HepG2 (cell line): ENCODE data around the gene ZNF148. TPM values are rescaled to one million over a fixed set of nuclear protein-coding genes. Genes with fewer than 3 reads are reported as not detected.

Experiments
- ATAC-seq: fragments of 200-7000 bp; cut with Tn5 transposase; 3 replicates; pipeline ENCODE4 v1.9.1; 2020; ENCODE audit warnings: mild to moderate bottlenecking, moderate library complexity
- BruUV-seq: library from RNA; stranded (reverse); fragments of 400-500 nt; replicated peaks from 2 replicates; lab custom pipeline; 2021; lab: Mats Ljungman, UMichigan
- CTCF ChIA-PET: fragments of 300-600 bp; formaldehyde crosslinking; extraction: SDS; loops from one replicate; lab custom pipeline; 2021; ENCODE audit warnings: low total read pairs, inconsistent platforms, low intra/inter-chr PET ratio; lab: Yijun Ruan, JAX
- POLR2A ChIA-PET: fragments of 350-600 bp; sonication (Branson Sonifier 250); formaldehyde crosslinking; loops from one replicate; lab custom pipeline; 2020; ENCODE audit warnings: antibody characterized with exemption, inconsistent platforms; lab: Yijun Ruan, JAX
- DNase-seq: peaks from one replicate; pipeline ENCODE4 v3.0.0-alpha.2; 2015; ENCODE audit warnings: low spot score
- FAIRE-seq: peaks from 3 replicates; lab custom pipeline; 2011; peaks lifted over from hg19 to GRCh38; lab: Jason Lieb, UNC
- H2AFZ ChIP-seq: one replicate; pipeline ENCODE4 v1.6.1; 2011; ENCODE audit warnings: low read length, inconsistent platforms
- H3K27ac ChIP-seq: fragments of 300-600 bp; 3 replicates; pipeline ENCODE4 v1.8.0; 2011; ENCODE audit warnings: mixed run types, mild to moderate bottlenecking, mixed read lengths, low read length, inconsistent platforms; ENCODE audit not compliant: insufficient read depth; ENCODE audit errors: extremely low read length
- H3K27me3 ChIP-seq, 2 experiments: fragments of 200-600 bp in 1 of 2; 2 replicates in 1 of 2; 3 replicates in 1 of 2; pipeline versions ENCODE4 v1.6.0 to v1.8.0; 2011; ENCODE audit warnings: low read length in 2 of 2, mild to moderate bottlenecking in 2 of 2, moderate library complexity in 2 of 2, inconsistent platforms in 1 of 2; ENCODE audit not compliant: insufficient read depth in 2 of 2, control insufficient read depth in 1 of 2
- H3K36me3 ChIP-seq, 2 experiments: fragments of 200-600 bp in 1 of 2; replicated peaks in 1 of 2; 2 replicates in 1 of 2; 3 replicates in 1 of 2; pipeline versions ENCODE4 v1.5.1 to v1.8.0; 2011; ENCODE audit warnings: low read length in 2 of 2, inconsistent platforms in 1 of 2; ENCODE audit not compliant: insufficient read depth in 2 of 2, control insufficient read depth in 1 of 2
- H3K4me1 ChIP-seq: 2 replicates; pipeline ENCODE4 v1.5.1; 2012; ENCODE audit warnings: low read length, inconsistent platforms; ENCODE audit not compliant: insufficient read depth
- H3K4me2 ChIP-seq: 2 replicates; pipeline ENCODE4 v1.6.0; 2011; ENCODE audit warnings: low read depth, low read length, inconsistent platforms
- H3K4me3 ChIP-seq, 3 experiments: fragments of 200-600 bp in 1 of 3; sonication (generic), shearing (Covaris generic) in 1 of 3; replicated peaks in 1 of 3; 2 replicates each; pipeline ENCODE4 v1.5.1; 2011 to 2016; ENCODE audit warnings: low read length in 3 of 3, inconsistent platforms in 2 of 3, low read depth in 2 of 3, mild to moderate bottlenecking in 2 of 3, control low read depth in 1 of 3, mixed read lengths in 1 of 3; ENCODE audit not compliant: insufficient read depth in 1 of 3
- H3K79me2 ChIP-seq: one replicate; pipeline ENCODE4 v1.6.1; 2011; ENCODE audit warnings: low read length, inconsistent platforms; ENCODE audit not compliant: insufficient read depth
- H3K9ac ChIP-seq: 2 replicates; pipeline ENCODE4 v1.6.0; 2011; ENCODE audit warnings: mild to moderate bottlenecking, low read depth, low read length, inconsistent platforms; ENCODE audit not compliant: insufficient read depth
- H3K9me3 ChIP-seq: 2 replicates; pipeline ENCODE4 v1.5.1; 2012; ENCODE audit warnings: mild to moderate bottlenecking, low read length
- H4K20me1 ChIP-seq: 2 replicates; pipeline ENCODE4 v1.6.0; 2011; ENCODE audit warnings: inconsistent platforms, mild to moderate bottlenecking, low read length, moderate library complexity; ENCODE audit not compliant: insufficient read depth
- ATF3 ChIP-seq: sonication (generic); formaldehyde crosslinking; IDR thresholded peaks from 2 replicates; pipeline ENCODE4 v1.4.0; 2020; ENCODE audit warnings: missing genetic modification reagents
- GZF1 ChIP-seq: sonication (generic); formaldehyde crosslinking; IDR thresholded peaks from 2 replicates; pipeline ENCODE4 v1.5.1; 2020; ENCODE audit warnings: mild to moderate bottlenecking, missing genetic modification reagents
- HMGA1 ChIP-seq: sonication (generic); formaldehyde crosslinking; conservative IDR thresholded peaks from 2 replicates; pipeline ENCODE4 v1.4.0; 2020; ENCODE audit warnings: missing genetic modification reagents
- KDM3A ChIP-seq: IDR thresholded peaks from 2 replicates; pipeline ENCODE4 v1.6.1; 2018; ENCODE audit warnings: low read depth, missing compliant biosample characterization
- KLF9 ChIP-seq: IDR thresholded peaks from 2 replicates; pipeline ENCODE4 v1.6.1; 2016; ENCODE audit warnings: low read depth
- KMT2A ChIP-seq: sonication (generic); formaldehyde crosslinking; IDR thresholded peaks from 2 replicates; pipeline ENCODE4 v1.4.0; 2020; ENCODE audit warnings: missing genetic modification reagents
- PHF5A ChIP-seq: IDR thresholded peaks from one replicate; pipeline ENCODE4 v1.6.1; 2018; ENCODE audit warnings: low read depth, missing genetic modification reagents; ENCODE audit not compliant: unreplicated experiment
- POLR2A ChIP-seq, 2 experiments: IDR thresholded peaks; 2 replicates each; pipeline ENCODE4 v1.6.1; 2011; ENCODE audit warnings: low read depth in 2 of 2, low read length in 2 of 2, mild to moderate bottlenecking in 1 of 2, moderate library complexity in 1 of 2; ENCODE audit not compliant: insufficient read depth in 1 of 2
- POLR2AphosphoS5 ChIP-seq: IDR thresholded peaks from 2 replicates; pipeline ENCODE4 v1.6.1; 2012; ENCODE audit warnings: low read depth, low read length
- RFX5 ChIP-seq: IDR thresholded peaks from 2 replicates; pipeline ENCODE4 v1.6.1; 2011; ENCODE audit warnings: low read depth, low read length, improper control_type of control experiment
- SNAI1 ChIP-seq: sonication (generic); formaldehyde crosslinking; IDR thresholded peaks from 2 replicates; pipeline ENCODE4 v1.5.0; 2020; ENCODE audit warnings: mild to moderate bottlenecking, missing genetic modification reagents, borderline replicate concordance
- SRF ChIP-seq: IDR thresholded peaks from 2 replicates; pipeline ENCODE4 v1.6.1; 2011; ENCODE audit warnings: mild to moderate bottlenecking, low read depth, low read length, moderate library complexity
- THAP7 ChIP-seq: sonication (generic); formaldehyde crosslinking; IDR thresholded peaks from 2 replicates; pipeline ENCODE4 v1.8.1; 2023; ENCODE audit warnings: mild to moderate bottlenecking, missing genetic modification reagents
- TP53 ChIP-seq: sonication (generic); formaldehyde crosslinking; conservative IDR thresholded peaks from 2 replicates; pipeline ENCODE4 v1.4.0; 2020; ENCODE audit warnings: missing genetic modification reagents
- ZNF207 ChIP-seq: fragments of 450-650 bp; IDR thresholded peaks from 2 replicates; pipeline ENCODE4 v1.6.1; 2016; ENCODE audit warnings: antibody characterized with exemption, borderline replicate concordance
- ZNF576 ChIP-seq: sonication (generic); formaldehyde crosslinking; IDR thresholded peaks from 2 replicates; pipeline ENCODE4 v1.4.0; 2020; ENCODE audit warnings: mild to moderate bottlenecking, missing genetic modification reagents
- ZNF619 ChIP-seq: sonication (generic); formaldehyde crosslinking; IDR thresholded peaks from 2 replicates; pipeline ENCODE4 v1.4.0; 2020; ENCODE audit warnings: mild to moderate bottlenecking, missing genetic modification reagents
- WGBS: methylation state at CpG from one replicate; pipeline ENCODE4 v1.1.6; 2017; ENCODE audit warnings: low lambda C conversion rate; 5-methylcytosine and 5-hydroxymethylcytosine counted together
- in situ Hi-C: cut with HindIII; loops from 2 replicates; pipeline ENCODE4 v1.10.0; 2017; ENCODE audit warnings: low pct_unique_long_range_greater_than_20kb; ENCODE audit not compliant: extremely low pct_ligation_motif_present
- intact Hi-C: fragments of 100-400 bp; cut with micrococcal nuclease; formaldehyde crosslinking; loops from one replicate; pipeline ENCODE4 v1.10.0; 2022; ENCODE audit not compliant: unreplicated experiment
- polyA plus RNA-seq, 8 experiments: library from polyadenylated mRNA; depleted of rRNA in 3 of 8; stranded (reverse) in 7 of 8; unstranded in 1 of 8; fragments of >200 nt; fragmentation: Illumina TruSeq in 4 of 8; extraction: Trizol in 4 of 8; gene quantifications; 2 replicates each; pipeline versions ENCODE4 v1.2.1 to v1.2.3, GENCODE V29; 2011 to 2016; ENCODE audit warnings: low read depth in 4 of 8, missing spikeins in 1 of 8, mixed read lengths in 1 of 8; ENCODE audit not compliant: insufficient read depth in 1 of 8
- total RNA-seq, 5 experiments: library from RNA; depleted of rRNA; stranded (reverse); fragments of >200 nt; fragmentation: Illumina TruSeq; extraction: Trizol; gene quantifications; 2 replicates each; pipeline ENCODE4 v1.2.3, GENCODE V29; 2016; ENCODE audit warnings: low read depth in 1 of 5

ZNF148 gene
- total and polyA plus RNA-seq, 2 of the 13 experiments (the other 11 are each of a cell fraction or from before 2014, with no cell fraction given) = 10.6 to 36.1 TPM

- in situ Hi-C loops = no loop called here
- ChIA-PET POLR2A (no interaction called here), CTCF (no interaction called here)
- FAIRE-seq (no peak), DNase-seq (no peak), ATAC-seq (no peak)
- no TSS peak for BruUV-seq
- no peak overlapping the region for H3K4me3 ChIP-seq
- H3K27ac ChIP-seq = no peak overlapping the region
- WGBS = 88% methylated on average over 4 of the region's 4 CpGs
- H3K4me2 ChIP-seq = no peak overlapping the region
- H3K36me3 ChIP-seq = peaks cover 3 to 11% of the 10 kb centered on the region in 2 experiments
- no peak for TF ChIP-seq ZNF619 (CRISPR knock-in tag)
- no peak for TF ChIP-seq HMGA1
- no peak for TF ChIP-seq THAP7 (CRISPR knock-in tag)
- TF ChIP-seq ZNF576 = no peak
- no peak for TF ChIP-seq POLR2AphosphoS5
- no peak for TF ChIP-seq ATF3 (CRISPR knock-in tag)
- no peak for TF ChIP-seq KMT2A (CRISPR knock-in tag)
- TF ChIP-seq PHF5A (CRISPR knock-in tag) = no peak
- TF ChIP-seq TP53 (CRISPR knock-in tag) = no peak
- TF ChIP-seq GZF1 = no peak
- TF ChIP-seq KLF9 (CRISPR knock-in tag) = no peak
- TF ChIP-seq RFX5 = no peak
- TF ChIP-seq POLR2A (IDR thresholded peaks at IDR 0.05; ENCODE audit: insufficient read depth in 1 of 2, low read depth in 2 of 2, low read length in 2 of 2) = no peak
- no peak for TF ChIP-seq KDM3A (CRISPR knock-in tag)
- TF ChIP-seq SNAI1 (CRISPR knock-in tag) = no peak
- TF ChIP-seq SRF = no peak
- no peak for TF ChIP-seq ZNF207
- no peaks in the 10 kb centered on the region for H3K9me3 ChIP-seq
- H3K79me2 ChIP-seq = peaks cover 5% of the 10 kb centered on the region
- no peak overlapping the region for H2AFZ ChIP-seq
- intact Hi-C loops = no loop called here
- H3K4me1 ChIP-seq = no peaks in the 10 kb centered on the region
- no peaks in the 10 kb centered on the region; a peak in 1 of 5 replicates for H3K27me3 ChIP-seq
- no peak overlapping the region for H3K9ac ChIP-seq
- no peaks in the 10 kb centered on the region for H4K20me1 ChIP-seq
These were observed 83.1 kb downstream of the ZNF148 start for GRCh38 chr3:125292015-125292414.
